ENCODE measurements around the gene DCLK2.

Gene DCLK2

GRCh38 chr4:150070464-150071170, 7.6 kb upstream of the DCLK2 start:
- DNase-seq: no peak

GRCh38 chr4:150072471-150072870, 5.8 kb upstream of the DCLK2 start:
- no peak for DNase-seq

GRCh38 chr4:150072906-150073714, 5.1 kb upstream of the DCLK2 start:
- DNase-seq: no peak

GRCh38 chr4:150074064-150074463, 4.2 kb upstream of the DCLK2 start:
- no peak for DNase-seq

GRCh38 chr4:150078579-150079080, 385 bp downstream of the DCLK2 start:
- DNase-seq: peak in 1 of 5 donors; percentile 15

GRCh38 chr4:150079081-150079581, 886 bp downstream of the DCLK2 start:
- DNase-seq: peak in 2 of 5 donors; percentile 1 to 27

- no peak for DNase-seq
Observed at GRCh38 chr4:150080337-150080736, 2.1 kb downstream of the DCLK2 start.

GRCh38 chr4:150080875-150081274, 2.6 kb downstream of the DCLK2 start:
- no peak for DNase-seq

- DNase-seq: peak in 1 of 5 donors; percentile 24
Observed at GRCh38 chr4:150082241-150082640, 4.0 kb downstream of the DCLK2 start.

GRCh38 chr4:150087006-150087405, 8.8 kb downstream of the DCLK2 start:
- DNase-seq: no peak

- DNase-seq: no peak
Observed at GRCh38 chr4:150089732-150090131, 11.5 kb downstream of the DCLK2 start.

GRCh38 chr4:150090836-150091235, 12.6 kb downstream of the DCLK2 start:
- DNase-seq: no peak

GRCh38 chr4:150094676-150095075, 16.4 kb downstream of the DCLK2 start:
- no peak for DNase-seq

GRCh38 chr4:150096625-150097024, 18.4 kb downstream of the DCLK2 start:
- DNase-seq: no peak

- DNase-seq: no peak
Observed at GRCh38 chr4:150098214-150098613, 20.0 kb downstream of the DCLK2 start.

- no peak for DNase-seq
Observed at GRCh38 chr4:150104404-150105027, 26.3 kb downstream of the DCLK2 start.

GRCh38 chr4:150106886-150107285, 28.6 kb downstream of the DCLK2 start:
- DNase-seq: no peak

- no peak for DNase-seq
Observed at GRCh38 chr4:150108691-150109090, 30.4 kb downstream of the DCLK2 start.

GRCh38 chr4:150114641-150115040, 36.4 kb downstream of the DCLK2 start:
- DNase-seq: no peak

GRCh38 chr4:150115851-150116250, 37.6 kb downstream of the DCLK2 start:
- DNase-seq: no peak

GRCh38 chr4:150116506-150116905, 38.3 kb downstream of the DCLK2 start:
- no peak for DNase-seq

GRCh38 chr4:150117094-150117493, 38.8 kb downstream of the DCLK2 start:
- DNase-seq: no peak

GRCh38 chr4:150117629-150118028, 39.4 kb downstream of the DCLK2 start:
- no peak for DNase-seq
